HL-60 (cell line): ENCODE results near the gene CCDC6.

Source experiments
- DNase-seq, 2 experiments: peaks; one replicate each; pipeline ENCODE4 v3.0.0-alpha.2; 2010 to 2020; ENCODE audit warnings: low read depth in 1 of 2, low spot score in 1 of 2
- H3K27ac ChIP-seq: fragments of 250-450 bp; sonication (Bioruptor Pico); replicated peaks from 2 replicates; pipeline ENCODE4 v1.5.1; 2020; ENCODE audit warnings: mild to moderate bottlenecking, moderate library complexity
- H3K27me3 ChIP-seq: fragments of 250-450 bp; sonication (Bioruptor Pico); 2 replicates; pipeline ENCODE4 v1.5.1; 2021; ENCODE audit warnings: mild to moderate bottlenecking, moderate library complexity; ENCODE audit not compliant: insufficient read depth, poor library complexity, severe bottlenecking
- H3K4me3 ChIP-seq: replicated peaks from 2 replicates; pipeline ENCODE4 v1.5.1; 2011; ENCODE audit warnings: mild to moderate bottlenecking, control low read depth, low read length; ENCODE audit not compliant: insufficient read depth
- GABPA ChIP-seq: IDR thresholded peaks from 2 replicates; pipeline ENCODE4 v1.6.1; 2012; ENCODE audit warnings: low read depth
- POLR2AphosphoS5 ChIP-seq: IDR thresholded peaks from 2 replicates; pipeline ENCODE4 v1.6.1; 2012; ENCODE audit warnings: low read depth
- SPI1 ChIP-seq: IDR thresholded peaks from 2 replicates; pipeline ENCODE4 v1.6.1; 2012; ENCODE audit warnings: low read depth, mild to moderate bottlenecking, borderline replicate concordance
- TF ChIP-seq, protein P1 (sequence below): IDR thresholded peaks from 2 replicates; pipeline ENCODE4 v1.6.1; 2012; ENCODE audit warnings: low read depth; ENCODE audit not compliant: insufficient replicate concordance
- TF ChIP-seq, protein P2 (sequence below): IDR thresholded peaks from one replicate; pipeline ENCODE4 v1.5.1; 2011; ENCODE audit warnings: low read length, control low read depth, inconsistent platforms; ENCODE audit not compliant: insufficient read depth

CCDC6 gene

DNA sequence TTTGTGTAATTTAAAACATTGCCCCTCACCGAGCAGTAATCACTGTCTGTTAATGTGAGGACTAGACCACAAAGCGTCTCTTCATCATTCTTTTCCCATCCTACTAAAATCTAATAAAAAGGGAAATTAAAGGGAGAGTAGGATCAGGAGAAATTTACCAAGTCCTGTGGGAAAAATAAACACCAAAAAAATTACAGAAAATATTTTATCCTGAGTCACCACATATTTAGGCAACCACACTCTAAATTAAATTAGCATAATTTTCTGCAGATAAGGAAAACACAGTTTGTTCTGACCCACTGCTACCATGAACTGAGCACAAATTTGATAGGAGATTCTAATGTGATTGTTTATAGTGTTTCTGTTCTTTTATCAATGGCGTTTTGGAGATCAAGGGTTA lies 49.3 kb downstream of the CCDC6 start:
- TF ChIP-seq, protein P1, sequence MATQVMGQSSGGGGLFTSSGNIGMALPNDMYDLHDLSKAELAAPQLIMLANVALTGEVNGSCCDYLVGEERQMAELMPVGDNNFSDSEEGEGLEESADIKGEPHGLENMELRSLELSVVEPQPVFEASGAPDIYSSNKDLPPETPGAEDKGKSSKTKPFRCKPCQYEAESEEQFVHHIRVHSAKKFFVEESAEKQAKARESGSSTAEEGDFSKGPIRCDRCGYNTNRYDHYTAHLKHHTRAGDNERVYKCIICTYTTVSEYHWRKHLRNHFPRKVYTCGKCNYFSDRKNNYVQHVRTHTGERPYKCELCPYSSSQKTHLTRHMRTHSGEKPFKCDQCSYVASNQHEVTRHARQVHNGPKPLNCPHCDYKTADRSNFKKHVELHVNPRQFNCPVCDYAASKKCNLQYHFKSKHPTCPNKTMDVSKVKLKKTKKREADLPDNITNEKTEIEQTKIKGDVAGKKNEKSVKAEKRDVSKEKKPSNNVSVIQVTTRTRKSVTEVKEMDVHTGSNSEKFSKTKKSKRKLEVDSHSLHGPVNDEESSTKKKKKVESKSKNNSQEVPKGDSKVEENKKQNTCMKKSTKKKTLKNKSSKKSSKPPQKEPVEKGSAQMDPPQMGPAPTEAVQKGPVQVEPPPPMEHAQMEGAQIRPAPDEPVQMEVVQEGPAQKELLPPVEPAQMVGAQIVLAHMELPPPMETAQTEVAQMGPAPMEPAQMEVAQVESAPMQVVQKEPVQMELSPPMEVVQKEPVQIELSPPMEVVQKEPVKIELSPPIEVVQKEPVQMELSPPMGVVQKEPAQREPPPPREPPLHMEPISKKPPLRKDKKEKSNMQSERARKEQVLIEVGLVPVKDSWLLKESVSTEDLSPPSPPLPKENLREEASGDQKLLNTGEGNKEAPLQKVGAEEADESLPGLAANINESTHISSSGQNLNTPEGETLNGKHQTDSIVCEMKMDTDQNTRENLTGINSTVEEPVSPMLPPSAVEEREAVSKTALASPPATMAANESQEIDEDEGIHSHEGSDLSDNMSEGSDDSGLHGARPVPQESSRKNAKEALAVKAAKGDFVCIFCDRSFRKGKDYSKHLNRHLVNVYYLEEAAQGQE, result no peak
- TF ChIP-seq POLR2AphosphoS5, result no peak
- no peak for TF ChIP-seq SPI1
- TF ChIP-seq, protein P2, sequence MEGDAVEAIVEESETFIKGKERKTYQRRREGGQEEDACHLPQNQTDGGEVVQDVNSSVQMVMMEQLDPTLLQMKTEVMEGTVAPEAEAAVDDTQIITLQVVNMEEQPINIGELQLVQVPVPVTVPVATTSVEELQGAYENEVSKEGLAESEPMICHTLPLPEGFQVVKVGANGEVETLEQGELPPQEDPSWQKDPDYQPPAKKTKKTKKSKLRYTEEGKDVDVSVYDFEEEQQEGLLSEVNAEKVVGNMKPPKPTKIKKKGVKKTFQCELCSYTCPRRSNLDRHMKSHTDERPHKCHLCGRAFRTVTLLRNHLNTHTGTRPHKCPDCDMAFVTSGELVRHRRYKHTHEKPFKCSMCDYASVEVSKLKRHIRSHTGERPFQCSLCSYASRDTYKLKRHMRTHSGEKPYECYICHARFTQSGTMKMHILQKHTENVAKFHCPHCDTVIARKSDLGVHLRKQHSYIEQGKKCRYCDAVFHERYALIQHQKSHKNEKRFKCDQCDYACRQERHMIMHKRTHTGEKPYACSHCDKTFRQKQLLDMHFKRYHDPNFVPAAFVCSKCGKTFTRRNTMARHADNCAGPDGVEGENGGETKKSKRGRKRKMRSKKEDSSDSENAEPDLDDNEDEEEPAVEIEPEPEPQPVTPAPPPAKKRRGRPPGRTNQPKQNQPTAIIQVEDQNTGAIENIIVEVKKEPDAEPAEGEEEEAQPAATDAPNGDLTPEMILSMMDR, result no peak
- no peak for TF ChIP-seq GABPA
- H3K27ac ChIP-seq, result no peak overlapping the region
- H3K4me3 ChIP-seq, result no peak overlapping the region
- no peak for DNase-seq
- H3K27me3 ChIP-seq, result no peaks in the 10 kb centered on the region

DNA sequence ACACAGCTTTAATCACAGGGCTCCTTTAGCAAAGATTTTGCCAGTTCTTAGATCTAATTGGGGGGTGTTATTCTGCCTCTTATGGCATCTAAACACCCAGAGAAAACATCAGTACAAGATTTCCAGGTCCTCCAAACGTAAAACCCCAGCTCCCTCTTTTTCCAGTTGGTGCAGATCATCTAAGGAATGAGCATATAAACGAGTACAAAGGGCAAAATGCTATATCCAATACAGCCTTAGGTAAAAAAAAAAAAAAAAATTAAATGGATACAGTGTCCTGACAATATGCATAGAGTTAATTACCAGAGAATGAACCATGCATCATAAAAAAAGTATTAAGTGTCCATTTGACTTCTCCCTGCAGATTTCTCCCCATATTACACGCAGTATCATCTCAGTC lies 50.3 kb downstream of the CCDC6 start:
- TF ChIP-seq, protein P2, result no peak
- TF ChIP-seq, protein P1, result no peak
- TF ChIP-seq POLR2AphosphoS5 (no peak), SPI1 (no peak), GABPA (no peak)
- no peaks in the 10 kb centered on the region for H3K27me3 ChIP-seq
- H3K4me3 ChIP-seq, result no peak overlapping the region
- H3K27ac ChIP-seq, result no peak overlapping the region
- no peak for DNase-seq

DNA sequence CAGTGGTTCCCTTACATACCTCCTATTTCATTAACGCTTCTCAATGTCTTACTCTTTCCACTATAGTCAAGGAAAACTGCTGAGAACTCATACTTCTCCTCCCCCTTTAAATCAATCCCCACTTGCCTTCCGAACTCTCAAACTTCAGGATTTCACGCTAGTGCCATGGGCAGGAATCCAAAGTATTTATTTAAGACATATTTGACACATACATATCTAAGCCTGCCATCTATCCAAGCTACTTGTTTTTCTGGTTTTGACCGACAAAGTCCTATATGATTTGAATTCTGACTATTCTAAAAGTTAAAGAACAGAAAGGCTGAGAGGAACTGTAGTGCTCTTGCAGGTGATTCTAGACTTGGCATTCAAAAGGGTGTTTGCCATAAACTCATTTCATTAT lies 51.8 kb downstream of the CCDC6 start:
- Histone ChIP-seq H3K27ac (no peak overlapping the region), H3K27me3 (no peaks in the 10 kb centered on the region), H3K4me3 (no peak overlapping the region)
- TF ChIP-seq, protein P1, result no peak
- no peak for TF ChIP-seq GABPA
- TF ChIP-seq, protein P2, result no peak
- DNase-seq, result no peak
